Amygdala (tissue), 56 donors: Measurements from ENCODE around the gene TLN1.

ENCODE experiments used
- DNase-seq, 56 donors: peaks; one replicate each; lab custom pipeline; 2025; lab: John Stamatoyannopoulos, UW

The TLN1 gene

GRCh38 chr9:35651956-35652828, 79.8 kb downstream of the TLN1 start:
- DNase-seq: no peak

GRCh38 chr9:35650341-35651158, 81.4 kb downstream of the TLN1 start, which contains the start of gene SIT1:
Gene SIT1 (minus strand): TSS chr9:35650931. CDS start chr9:35650853, 78 bp downstream.
- no peak for DNase-seq

GRCh38 chr9:35649431-35650340, 82.3 kb downstream of the TLN1 start:
- DNase-seq: peak in 4 of 56 donors; percentile 8 to 49 (median 15)
